ENCODE measurements around the gene SEMA3F. TPM values are rescaled to one million over a fixed set of nuclear protein-coding genes. Genes with fewer than 3 reads are reported as not detected.

The SEMA3F gene
- polyA plus RNA-seq, 3 donors: 5.5 to 35.5 (median 23.8) TPM

GRCh38 chr3:50127251-50127691 lies 27.9 kb upstream of the SEMA3F start:
- 70 to 93% (median 78%) methylated on average over 8 of the region's 8 CpGs for WGBS, 3 donors
- no peak overlapping the region for H3K27ac ChIP-seq (ENCODE audit: low read depth, low read length)

DNA sequence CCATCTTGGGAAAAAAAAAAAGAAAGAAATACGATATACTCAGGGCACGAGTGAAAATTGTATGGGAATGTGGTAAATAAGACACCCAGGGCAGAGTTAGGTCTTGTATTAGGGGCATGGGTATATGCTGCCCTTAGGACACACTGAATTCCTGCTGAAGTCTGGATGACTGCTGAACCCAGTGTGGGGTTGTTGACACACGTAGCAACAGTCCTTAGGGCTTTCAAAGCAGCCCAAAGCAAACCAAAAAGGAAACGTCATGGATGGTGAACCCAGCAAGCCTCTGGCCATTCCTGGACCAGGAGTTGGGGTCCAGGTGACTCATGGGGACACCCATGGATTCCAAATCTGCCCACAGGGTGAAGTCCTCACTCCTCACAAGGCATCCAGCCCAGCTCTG lies 27.1 kb upstream of the SEMA3F start:
- 76 to 84% (median 80%) methylated on average over 4 of the region's 4 CpGs for WGBS, 3 donors
- H3K27ac ChIP-seq (ENCODE audit: low read depth, low read length): no peak overlapping the region

GRCh38 chr3:50130436-50130835 lies 24.7 kb upstream of the SEMA3F start:
- 95 to 100% (median 97%) methylated on average over 2 of the region's 2 CpGs for WGBS, 3 donors
- H3K27ac ChIP-seq (ENCODE audit: low read depth, low read length): no peak overlapping the region

GRCh38 chr3:50132421-50133282 lies 22.5 kb upstream of the SEMA3F start:
- no peak overlapping the region for H3K27ac ChIP-seq (ENCODE audit: low read depth, low read length)
- 70 to 73% (median 70%) methylated on average over 6 of the region's 6 CpGs for WGBS, 3 donors

GRCh38 chr3:50133283-50133615 lies 21.9 kb upstream of the SEMA3F start:
- no peak overlapping the region for H3K27ac ChIP-seq (ENCODE audit: low read depth, low read length)
- 79 to 80% (median 80%) methylated on average over 4 of the region's 4 CpGs for WGBS, 3 donors

GRCh38 chr3:50134367-50134766 lies 20.8 kb upstream of the SEMA3F start:
- 52 to 67% (median 54%) methylated on average over 2 of the region's 2 CpGs for WGBS, 3 donors
- H3K27ac ChIP-seq (ENCODE audit: low read depth, low read length): no peak overlapping the region

GRCh38 chr3:50135964-50136363 lies 19.2 kb upstream of the SEMA3F start:
- no peak overlapping the region for H3K27ac ChIP-seq (ENCODE audit: low read depth, low read length)
- 87 to 95% (median 95%) methylated on average over 5 of the region's 5 CpGs for WGBS, 3 donors

DNA sequence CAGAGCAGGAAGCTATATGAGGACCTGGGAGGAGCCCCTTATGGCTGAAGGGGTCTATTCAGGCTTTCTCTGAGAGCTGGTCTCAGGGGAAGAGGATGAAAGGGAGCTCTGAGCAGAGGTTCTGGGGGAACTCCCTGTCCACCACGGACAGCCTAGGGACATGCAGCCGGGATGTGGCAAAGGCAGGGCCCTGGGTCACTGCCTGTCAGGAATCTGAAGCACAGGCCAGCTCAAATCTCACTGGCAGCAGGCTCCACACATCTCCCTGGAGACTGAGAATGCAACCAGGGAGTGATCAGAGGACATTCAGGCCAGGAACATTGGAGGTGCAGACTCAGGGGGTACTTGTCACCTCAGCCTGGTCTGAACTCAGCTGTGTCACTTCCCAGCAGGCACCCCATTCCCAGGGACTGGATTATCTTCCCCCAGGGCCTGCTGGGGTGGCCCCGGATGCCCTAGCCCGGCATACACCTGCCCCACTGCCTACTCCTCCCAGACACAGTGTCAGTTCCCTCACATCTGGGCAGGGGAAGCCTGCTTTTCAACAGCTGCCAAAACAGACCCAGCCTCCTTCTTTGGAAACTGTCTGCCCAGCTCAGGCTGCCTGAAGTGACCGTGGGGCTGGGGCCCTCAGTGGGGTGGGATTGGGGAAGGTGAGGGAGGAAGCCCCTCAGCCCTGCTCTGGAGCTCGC lies 18.3 kb upstream of the SEMA3F start:
- no peak overlapping the region for H3K27ac ChIP-seq (ENCODE audit: low read depth, low read length)
- 53 to 74% (median 68%) methylated on average over 6 of the region's 6 CpGs for WGBS, 3 donors

DNA sequence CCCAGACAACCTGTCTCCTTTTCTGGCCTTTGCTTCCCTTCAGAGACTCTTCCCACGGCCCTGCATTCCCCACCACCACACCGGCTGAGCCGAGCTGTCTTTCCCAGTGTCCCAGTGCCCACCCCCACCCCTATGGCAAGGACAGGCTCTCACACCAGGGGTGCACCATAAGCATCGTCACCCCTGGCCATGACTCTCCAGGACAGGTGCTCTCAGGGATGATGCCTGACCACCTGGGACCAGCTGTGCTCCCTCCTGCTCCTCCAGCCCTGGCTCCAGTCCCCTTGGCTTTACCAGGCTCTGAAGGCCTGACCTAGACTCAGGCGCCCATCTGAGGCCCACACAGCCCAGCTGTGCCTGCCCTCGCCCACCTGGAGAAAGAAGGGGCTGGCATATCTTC lies 17.6 kb upstream of the SEMA3F start:
- H3K27ac ChIP-seq (ENCODE audit: low read depth, low read length): no peak overlapping the region
- WGBS, 3 donors: 89 to 95% (median 90%) methylated on average over 6 of the region's 6 CpGs

GRCh38 chr3:50138266-50139200 lies 16.6 kb upstream of the SEMA3F start:
- no peak overlapping the region for H3K27ac ChIP-seq (ENCODE audit: low read depth, low read length)
- WGBS, 3 donors: 16 to 34% (median 20%) methylated on average over 13 of the region's 13 CpGs

DNA sequence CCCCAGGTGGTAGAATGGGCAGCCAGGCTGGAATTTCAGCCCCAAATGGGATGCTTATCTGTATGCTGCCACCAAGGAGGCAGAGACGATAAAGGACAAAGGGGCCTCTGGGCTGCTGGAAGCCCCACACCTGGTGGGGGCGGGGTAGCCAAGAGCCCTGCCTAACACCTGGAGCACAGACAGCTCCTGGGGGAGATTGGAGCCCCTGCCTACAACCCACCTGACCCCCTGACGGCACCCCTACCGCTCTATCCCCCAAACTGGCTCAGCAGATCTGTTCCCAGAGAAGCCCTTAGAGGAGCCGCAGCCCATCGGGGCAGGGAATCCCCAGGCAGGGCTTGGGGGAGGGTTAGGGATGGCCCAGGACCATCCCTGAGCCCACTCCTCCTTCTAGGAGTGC lies 15.8 kb upstream of the SEMA3F start:
- WGBS, 3 donors: 66 to 73% (median 73%) methylated on average over 6 of the region's 6 CpGs

DNA sequence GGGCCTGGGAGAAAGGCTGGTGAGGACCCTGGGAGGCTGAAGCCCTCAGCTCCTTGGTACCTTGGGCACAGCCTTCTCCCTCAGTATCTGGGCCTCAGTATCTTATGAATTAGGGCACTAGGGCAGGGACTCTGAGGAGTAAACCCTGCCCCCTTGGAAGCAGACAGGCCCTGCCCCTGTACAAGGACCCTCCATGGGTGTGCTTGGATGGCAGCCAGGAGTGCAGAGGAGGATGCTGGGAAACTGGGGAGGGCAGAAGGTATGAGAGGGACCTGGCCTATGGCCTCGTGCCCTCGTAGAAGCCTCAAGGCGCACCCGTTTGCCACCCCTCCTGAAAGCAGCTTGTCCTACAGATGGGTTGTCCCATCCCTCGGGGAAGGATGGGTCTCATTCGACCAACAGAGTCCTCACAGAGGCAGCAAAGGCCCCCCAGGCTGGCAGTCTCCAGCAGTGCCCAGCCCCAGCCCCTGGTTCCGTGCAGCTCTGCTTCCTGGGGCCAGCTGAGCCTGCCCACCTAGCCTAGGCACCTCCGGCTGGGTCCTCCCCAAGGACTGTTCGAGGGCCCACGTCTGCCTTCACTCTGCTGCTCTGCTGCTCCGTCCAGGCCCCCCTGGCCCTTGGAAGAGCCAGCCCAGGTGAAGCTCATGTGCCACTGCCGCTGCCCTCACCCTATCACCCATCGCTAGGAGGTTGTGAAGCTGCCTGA lies 15.3 kb upstream of the SEMA3F start:
- no peak overlapping the region for H3K27ac ChIP-seq (ENCODE audit: low read depth, low read length)
- WGBS, 3 donors: 87 to 93% (median 92%) methylated on average over 13 of the region's 13 CpGs

More for the DNA sequence above, 15.8 kb upstream of the SEMA3F start:
- H3K27ac ChIP-seq (ENCODE audit: low read depth, low read length): no peak overlapping the region

DNA sequence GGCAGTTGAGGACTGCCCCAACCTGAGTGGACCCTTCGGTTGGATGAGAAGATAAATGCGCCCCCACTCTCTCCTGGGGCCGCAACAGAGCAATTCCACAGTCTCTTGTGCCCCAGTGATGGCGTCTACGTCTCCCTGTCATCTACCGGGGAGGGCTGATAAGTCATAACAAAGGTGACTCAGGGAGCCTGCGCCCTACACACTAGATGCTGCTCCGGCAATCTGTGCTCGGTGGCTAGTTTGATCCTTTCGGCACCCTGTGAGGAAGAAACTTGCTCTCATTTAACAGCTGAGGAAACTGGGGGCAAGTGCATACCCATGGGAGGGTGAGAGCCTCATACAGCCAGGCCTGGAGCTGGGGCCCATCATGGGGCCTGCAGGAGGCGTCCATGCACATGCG lies 14.1 kb upstream of the SEMA3F start:
- WGBS, 3 donors: 93 to 95% (median 95%) methylated on average over 12 of the region's 12 CpGs
- H3K27ac ChIP-seq (ENCODE audit: low read depth, low read length): no peak overlapping the region

- 94 to 96% (median 95%) methylated on average over 3 of the region's 3 CpGs for WGBS, 3 donors
- H3K27ac ChIP-seq (ENCODE audit: low read depth, low read length): no peak overlapping the region
These were observed 8.7 kb upstream of the SEMA3F start for GRCh38 chr3:50146316-50146901.

GRCh38 chr3:50147016-50147415 lies 8.1 kb upstream of the SEMA3F start:
- 89 to 96% (median 93%) methylated on average over 7 of the region's 7 CpGs for WGBS, 3 donors
- no peak overlapping the region for H3K27ac ChIP-seq (ENCODE audit: low read depth, low read length)

DNA sequence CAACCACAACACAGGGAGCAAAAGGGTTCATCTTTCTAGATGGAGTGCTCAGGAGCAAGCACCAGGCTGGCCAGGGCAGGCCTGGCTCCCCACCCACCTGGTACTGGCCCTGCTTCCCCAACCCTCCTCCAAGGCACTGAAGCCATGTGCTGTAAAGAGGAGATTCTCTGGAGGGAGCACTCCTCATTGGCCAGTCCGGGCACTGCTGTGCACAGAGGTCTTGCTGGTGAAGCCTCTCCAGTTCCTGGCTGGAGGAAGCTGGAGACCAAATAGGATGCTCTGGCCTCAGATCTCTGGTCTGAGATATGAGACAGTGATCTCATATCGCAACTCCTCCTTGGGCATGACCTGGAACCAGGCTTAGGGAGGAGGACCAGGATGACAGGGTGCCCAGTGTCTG lies 7.7 kb upstream of the SEMA3F start:
- WGBS, 3 donors: 90 to 92% (median 90%) methylated on average over 2 of the region's 2 CpGs
- H3K27ac ChIP-seq (ENCODE audit: low read depth, low read length): no peak overlapping the region

- H3K27ac ChIP-seq (ENCODE audit: low read depth, low read length): no peak overlapping the region
- WGBS, 3 donors: 69 to 74% (median 70%) methylated on average over 6 of the region's 6 CpGs
These were observed 7.3 kb upstream of the SEMA3F start for GRCh38 chr3:50147861-50148260.

DNA sequence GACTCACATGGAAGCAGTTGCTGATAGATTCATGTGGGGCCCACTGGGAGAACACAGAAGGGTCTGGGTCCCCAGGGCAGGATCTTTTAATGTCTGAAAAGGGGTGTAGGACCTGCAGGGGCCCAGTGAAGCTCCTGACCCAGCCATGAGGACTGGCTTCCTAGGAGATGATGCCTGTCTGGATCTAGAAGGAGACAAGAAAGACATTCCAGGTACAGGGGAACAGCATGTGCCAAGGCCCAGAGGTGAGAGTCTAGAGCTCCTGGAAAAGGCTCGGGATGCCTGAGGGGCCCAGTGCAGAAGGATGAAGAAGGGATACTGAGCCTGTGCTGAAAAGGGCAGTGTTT lies 4.7 kb upstream of the SEMA3F start:
- no peak overlapping the region for H3K27ac ChIP-seq (ENCODE audit: low read depth, low read length)

More for the DNA sequence above, 4.7 kb upstream of the SEMA3F start:
- WGBS, 3 donors: 65 to 93% (median 88%) methylated on average over 1 of the region's 1 CpG
